HEK293 (cell line): ENCODE data around the gene ARHGAP26.

Experiments
- GLIS1 ChIP-seq: fragments of 450-650 bp; formaldehyde crosslinking; IDR thresholded peaks from 2 replicates; pipeline ENCODE4 v1.5.1; 2016; ENCODE audit warnings: missing biosample characterization, missing genetic modification characterization
- GLIS2 ChIP-seq: fragments of 450-650 bp; formaldehyde crosslinking; IDR thresholded peaks from 2 replicates; pipeline ENCODE4 v1.5.1; 2016; ENCODE audit warnings: missing biosample characterization, missing genetic modification characterization
- KLF8 ChIP-seq: fragments of 450-650 bp; formaldehyde crosslinking; IDR thresholded peaks from 2 replicates; pipeline ENCODE4 v1.5.1; 2016; ENCODE audit warnings: missing biosample characterization, missing genetic modification characterization
- MYNN ChIP-seq: fragments of 450-650 bp; formaldehyde crosslinking; IDR thresholded peaks from 2 replicates; pipeline ENCODE4 v1.5.1; 2016; ENCODE audit warnings: missing biosample characterization, missing genetic modification characterization, borderline replicate concordance
- SCRT1 ChIP-seq: fragments of 450-650 bp; formaldehyde crosslinking; IDR thresholded peaks from 2 replicates; pipeline ENCODE4 v1.5.1; 2016; ENCODE audit warnings: missing biosample characterization, missing genetic modification characterization, borderline replicate concordance
- SP3 ChIP-seq: fragments of 450-650 bp; formaldehyde crosslinking; IDR thresholded peaks from 2 replicates; pipeline ENCODE4 v1.5.1; 2016; ENCODE audit warnings: missing biosample characterization, missing genetic modification characterization
- SP7 ChIP-seq: fragments of 450-650 bp; formaldehyde crosslinking; IDR thresholded peaks from 2 replicates; pipeline ENCODE4 v1.5.1; 2016; ENCODE audit warnings: missing biosample characterization, missing genetic modification characterization
- ZBTB20 ChIP-seq: fragments of 450-650 bp; formaldehyde crosslinking; IDR thresholded peaks from 2 replicates; pipeline ENCODE4 v1.5.1; 2016; ENCODE audit warnings: missing biosample characterization, missing genetic modification characterization
- ZBTB48 ChIP-seq: fragments of 450-650 bp; formaldehyde crosslinking; IDR thresholded peaks from 2 replicates; pipeline ENCODE4 v1.5.1; 2016; ENCODE audit warnings: missing biosample characterization, missing genetic modification characterization
- ZBTB7A ChIP-seq: fragments of 450-650 bp; formaldehyde crosslinking; IDR thresholded peaks from 2 replicates; pipeline ENCODE4 v1.5.1; 2016; ENCODE audit warnings: low read depth, missing biosample characterization, missing genetic modification characterization
- ZFHX2 ChIP-seq: fragments of 450-650 bp; formaldehyde crosslinking; conservative IDR thresholded peaks from 2 replicates; pipeline ENCODE4 v1.5.1; 2016; ENCODE audit warnings: missing biosample characterization, missing genetic modification characterization
- ZIC2 ChIP-seq: fragments of 450-650 bp; formaldehyde crosslinking; IDR thresholded peaks from 2 replicates; pipeline ENCODE4 v1.5.1; 2016; ENCODE audit warnings: missing biosample characterization, missing genetic modification characterization
- ZNF112 ChIP-seq: fragments of 450-650 bp; formaldehyde crosslinking; IDR thresholded peaks from 2 replicates; pipeline ENCODE4 v1.5.0; 2017; ENCODE audit warnings: missing biosample characterization, missing genetic modification characterization
- ZNF221 ChIP-seq: fragments of 450-650 bp; formaldehyde crosslinking; IDR thresholded peaks from 2 replicates; pipeline ENCODE4 v1.5.1; 2017; ENCODE audit warnings: missing biosample characterization, missing genetic modification characterization, borderline replicate concordance
- ZNF239 ChIP-seq: fragments of 450-650 bp; formaldehyde crosslinking; IDR thresholded peaks from 2 replicates; pipeline ENCODE4 v1.5.1; 2016; ENCODE audit warnings: missing biosample characterization, missing genetic modification characterization
- ZNF335 ChIP-seq: fragments of 450-650 bp; formaldehyde crosslinking; conservative IDR thresholded peaks from 2 replicates; pipeline ENCODE4 v1.5.1; 2016; ENCODE audit warnings: missing biosample characterization, missing genetic modification characterization
- ZNF341 ChIP-seq: fragments of 450-650 bp; formaldehyde crosslinking; IDR thresholded peaks from 2 replicates; pipeline ENCODE4; 2016; ENCODE audit warnings: low read depth, missing biosample characterization, missing genetic modification characterization
- ZNF549 ChIP-seq: fragments of 450-650 bp; IDR thresholded peaks from 2 replicates; pipeline ENCODE4 v1.5.1; 2018; ENCODE audit warnings: missing biosample characterization, missing genetic modification characterization, mild to moderate bottlenecking, inconsistent platforms, moderate library complexity
- ZNF561 ChIP-seq: fragments of 450-650 bp; IDR thresholded peaks from 2 replicates; pipeline ENCODE4 v1.5.1; 2018; ENCODE audit warnings: missing biosample characterization, missing genetic modification characterization, borderline replicate concordance
- ZNF596 ChIP-seq: fragments of 450-650 bp; IDR thresholded peaks from 2 replicates; pipeline ENCODE4 v1.5.0; 2018; ENCODE audit warnings: missing biosample characterization, mild to moderate bottlenecking, missing genetic modification characterization, moderate library complexity
- ZNF600 ChIP-seq: fragments of 450-650 bp; formaldehyde crosslinking; IDR thresholded peaks from 2 replicates; pipeline ENCODE4 v1.5.1; 2016; ENCODE audit warnings: missing biosample characterization, missing genetic modification characterization
- ZNF623 ChIP-seq: fragments of 450-650 bp; formaldehyde crosslinking; IDR thresholded peaks from 2 replicates; pipeline ENCODE4 v1.5.1; 2016; ENCODE audit warnings: missing biosample characterization, missing genetic modification characterization
- ZNF629 ChIP-seq: fragments of 450-650 bp; formaldehyde crosslinking; IDR thresholded peaks from 2 replicates; pipeline ENCODE4 v1.5.1; 2017; ENCODE audit warnings: missing biosample characterization, missing genetic modification characterization
- ZNF660 ChIP-seq: fragments of 450-650 bp; IDR thresholded peaks from 2 replicates; pipeline ENCODE4 v1.5.1; 2018; ENCODE audit warnings: missing biosample characterization, mild to moderate bottlenecking, missing genetic modification characterization
- ZNF677 ChIP-seq: fragments of 450-650 bp; IDR thresholded peaks from 2 replicates; pipeline ENCODE4 v1.5.0; 2018; ENCODE audit warnings: missing biosample characterization, mild to moderate bottlenecking, missing genetic modification characterization, moderate library complexity
- ZSCAN30 ChIP-seq: fragments of 450-650 bp; IDR thresholded peaks from 2 replicates; pipeline ENCODE4 v1.5.1; 2018; ENCODE audit warnings: missing biosample characterization, mild to moderate bottlenecking, missing genetic modification characterization, moderate library complexity
- TF ChIP-seq, protein P1 (sequence below): sonication (generic); formaldehyde crosslinking; IDR thresholded peaks from 2 replicates; pipeline ENCODE4 v1.8.1; 2022; ENCODE audit warnings: mild to moderate bottlenecking, moderate library complexity, missing genetic modification reagents
- TF ChIP-seq, protein P2 (sequence below): fragments of 450-650 bp; formaldehyde crosslinking; IDR thresholded peaks from 2 replicates; pipeline ENCODE4 v1.5.1; 2017; ENCODE audit warnings: missing biosample characterization, missing genetic modification characterization
- TF ChIP-seq, protein P3 (sequence below): fragments of 450-650 bp; formaldehyde crosslinking; IDR thresholded peaks from 2 replicates; pipeline ENCODE4 v1.5.1; 2016; ENCODE audit warnings: missing biosample characterization, missing genetic modification characterization, low read depth
- TF ChIP-seq, protein P4 (sequence below): fragments of 450-650 bp; formaldehyde crosslinking; optimal IDR thresholded peaks from 2 replicates; pipeline ENCODE3; 2016; ENCODE audit warnings: missing biosample characterization, mild to moderate bottlenecking, missing genetic modification characterization
- TF ChIP-seq, protein P5 (sequence below): fragments of 450-650 bp; formaldehyde crosslinking; IDR thresholded peaks from 2 replicates; pipeline ENCODE4; 2016; ENCODE audit warnings: missing biosample characterization, missing genetic modification characterization
- TF ChIP-seq, protein P6 (sequence below): fragments of 450-650 bp; formaldehyde crosslinking; IDR thresholded peaks from 2 replicates; pipeline ENCODE4 v1.5.1; 2016; ENCODE audit warnings: missing biosample characterization, missing genetic modification characterization

The ARHGAP26 gene

DNA sequence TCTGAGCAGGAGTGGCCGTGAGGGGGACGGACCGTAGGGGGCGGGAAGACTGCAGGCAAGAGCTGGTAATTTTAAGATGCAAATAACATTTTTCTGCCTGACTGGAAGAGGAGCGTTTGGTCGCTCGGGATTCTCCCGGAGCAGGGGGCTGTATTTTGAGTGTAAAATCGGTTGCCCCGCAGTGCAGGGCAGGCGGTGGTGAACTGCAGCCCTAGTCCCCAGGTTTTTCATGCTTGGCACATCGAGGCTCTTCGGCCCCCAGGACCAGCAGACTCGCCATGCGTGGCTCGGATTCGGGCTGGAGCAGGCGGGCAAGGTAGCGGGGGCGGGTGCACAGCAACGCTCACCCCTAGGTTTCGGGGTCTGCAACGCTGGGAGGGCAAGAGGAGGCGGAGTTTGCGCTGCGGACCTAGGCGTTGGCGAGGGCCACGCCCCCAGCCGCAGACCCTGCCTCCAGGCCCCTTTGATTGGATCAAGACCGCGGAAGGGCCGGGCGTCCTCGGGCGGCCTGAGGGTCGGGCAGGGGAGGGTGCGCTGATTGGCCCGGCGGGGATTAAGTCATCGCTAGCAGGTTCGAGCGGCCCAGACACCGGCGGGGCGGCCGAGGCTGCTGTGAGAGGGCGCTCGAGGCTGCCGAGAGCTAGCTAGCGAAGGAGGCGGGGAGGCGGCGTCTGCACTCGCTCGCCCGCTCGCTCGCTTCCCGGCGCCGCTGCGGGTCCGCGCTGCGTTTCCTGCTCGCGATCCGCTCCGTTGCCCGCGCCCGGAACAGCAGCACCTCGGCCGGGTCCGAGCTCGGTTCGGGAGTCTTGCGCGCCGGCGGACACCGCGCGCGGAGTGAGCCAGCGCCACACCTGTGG lies at the start of gene ARHGAP26 (continued):
- peak; percentile 30; the same call in 1 of the 2 replicates for TF ChIP-seq GLIS1 (tag by site-specific recombination)
- TF ChIP-seq ZNF660 (tag by site-specific recombination): peak; percentile 28
- TF ChIP-seq ZBTB20 (tag by site-specific recombination): peak; percentile 93
- TF ChIP-seq SP3 (tag by site-specific recombination): peak; percentile 85
- TF ChIP-seq ZNF623: no peak
- TF ChIP-seq ZNF341 (tag by site-specific recombination): peak; percentile 67
- TF ChIP-seq, protein P1, sequence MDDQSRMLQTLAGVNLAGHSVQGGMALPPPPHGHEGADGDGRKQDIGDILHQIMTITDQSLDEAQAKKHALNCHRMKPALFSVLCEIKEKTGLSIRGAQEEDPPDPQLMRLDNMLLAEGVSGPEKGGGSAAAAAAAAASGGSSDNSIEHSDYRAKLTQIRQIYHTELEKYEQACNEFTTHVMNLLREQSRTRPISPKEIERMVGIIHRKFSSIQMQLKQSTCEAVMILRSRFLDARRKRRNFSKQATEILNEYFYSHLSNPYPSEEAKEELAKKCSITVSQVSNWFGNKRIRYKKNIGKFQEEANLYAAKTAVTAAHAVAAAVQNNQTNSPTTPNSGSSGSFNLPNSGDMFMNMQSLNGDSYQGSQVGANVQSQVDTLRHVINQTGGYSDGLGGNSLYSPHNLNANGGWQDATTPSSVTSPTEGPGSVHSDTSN: 0 out of 2 replicates have a peak, but pooled peaks have one; percentile 62
- TF ChIP-seq, protein P2, sequence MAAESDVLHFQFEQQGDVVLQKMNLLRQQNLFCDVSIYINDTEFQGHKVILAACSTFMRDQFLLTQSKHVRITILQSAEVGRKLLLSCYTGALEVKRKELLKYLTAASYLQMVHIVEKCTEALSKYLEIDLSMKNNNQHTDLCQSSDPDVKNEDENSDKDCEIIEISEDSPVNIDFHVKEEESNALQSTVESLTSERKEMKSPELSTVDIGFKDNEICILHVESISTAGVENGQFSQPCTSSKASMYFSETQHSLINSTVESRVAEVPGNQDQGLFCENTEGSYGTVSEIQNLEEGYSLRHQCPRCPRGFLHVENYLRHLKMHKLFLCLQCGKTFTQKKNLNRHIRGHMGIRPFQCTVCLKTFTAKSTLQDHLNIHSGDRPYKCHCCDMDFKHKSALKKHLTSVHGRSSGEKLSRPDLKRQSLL (tag by site-specific recombination): peak; percentile 83
- peak; percentile 80 for TF ChIP-seq GLIS2 (tag by site-specific recombination)
- TF ChIP-seq ZFHX2 (tag by site-specific recombination): peak; percentile 83
- TF ChIP-seq ZNF629 (tag by site-specific recombination): peak; percentile 67; the same call in 1 of the 2 replicates
- TF ChIP-seq ZNF239 (tag by site-specific recombination): no peak
- TF ChIP-seq MYNN: no peak
- TF ChIP-seq ZNF112 (tag by site-specific recombination): no peak
- peak; percentile 50; the same call in 1 of the 2 replicates for TF ChIP-seq ZNF600 (tag by site-specific recombination)
- peak; percentile 79 for TF ChIP-seq ZSCAN30 (tag by site-specific recombination)
- 0 out of 2 replicates have a peak, but pooled peaks have one; percentile 7 for TF ChIP-seq ZIC2 (tag by site-specific recombination)
- TF ChIP-seq, protein P3, sequence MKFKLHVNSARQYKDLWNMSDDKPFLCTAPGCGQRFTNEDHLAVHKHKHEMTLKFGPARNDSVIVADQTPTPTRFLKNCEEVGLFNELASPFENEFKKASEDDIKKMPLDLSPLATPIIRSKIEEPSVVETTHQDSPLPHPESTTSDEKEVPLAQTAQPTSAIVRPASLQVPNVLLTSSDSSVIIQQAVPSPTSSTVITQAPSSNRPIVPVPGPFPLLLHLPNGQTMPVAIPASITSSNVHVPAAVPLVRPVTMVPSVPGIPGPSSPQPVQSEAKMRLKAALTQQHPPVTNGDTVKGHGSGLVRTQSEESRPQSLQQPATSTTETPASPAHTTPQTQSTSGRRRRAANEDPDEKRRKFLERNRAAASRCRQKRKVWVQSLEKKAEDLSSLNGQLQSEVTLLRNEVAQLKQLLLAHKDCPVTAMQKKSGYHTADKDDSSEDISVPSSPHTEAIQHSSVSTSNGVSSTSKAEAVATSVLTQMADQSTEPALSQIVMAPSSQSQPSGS: 0 out of 2 replicates have a peak, but pooled peaks have one; percentile 29
- no peak for TF ChIP-seq SCRT1 (tag by site-specific recombination)
- TF ChIP-seq ZBTB7A (tag by site-specific recombination): peak; percentile 61; the same call in 1 of the 2 replicates
- TF ChIP-seq, protein P4, sequence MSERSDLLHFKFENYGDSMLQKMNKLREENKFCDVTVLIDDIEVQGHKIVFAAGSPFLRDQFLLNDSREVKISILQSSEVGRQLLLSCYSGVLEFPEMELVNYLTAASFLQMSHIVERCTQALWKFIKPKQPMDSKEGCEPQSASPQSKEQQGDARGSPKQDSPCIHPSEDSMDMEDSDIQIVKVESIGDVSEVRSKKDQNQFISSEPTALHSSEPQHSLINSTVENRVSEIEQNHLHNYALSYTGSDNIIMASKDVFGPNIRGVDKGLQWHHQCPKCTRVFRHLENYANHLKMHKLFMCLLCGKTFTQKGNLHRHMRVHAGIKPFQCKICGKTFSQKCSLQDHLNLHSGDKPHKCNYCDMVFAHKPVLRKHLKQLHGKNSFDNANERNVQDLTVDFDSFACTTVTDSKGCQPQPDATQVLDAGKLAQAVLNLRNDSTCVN (tag by site-specific recombination): peak; percentile 65
- TF ChIP-seq, protein P5, sequence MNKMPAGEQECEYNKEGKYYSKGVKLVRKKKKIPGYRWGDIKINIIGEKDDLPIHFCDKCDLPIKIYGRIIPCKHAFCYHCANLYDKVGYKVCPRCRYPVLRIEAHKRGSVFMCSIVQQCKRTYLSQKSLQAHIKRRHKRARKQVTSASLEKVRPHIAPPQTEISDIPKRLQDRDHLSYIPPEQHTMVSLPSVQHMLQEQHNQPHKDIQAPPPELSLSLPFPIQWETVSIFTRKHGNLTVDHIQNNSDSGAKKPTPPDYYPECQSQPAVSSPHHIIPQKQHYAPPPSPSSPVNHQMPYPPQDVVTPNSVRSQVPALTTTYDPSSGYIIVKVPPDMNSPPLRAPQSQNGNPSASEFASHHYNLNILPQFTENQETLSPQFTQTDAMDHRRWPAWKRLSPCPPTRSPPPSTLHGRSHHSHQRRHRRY (tag by site-specific recombination): no peak
- peak; percentile 33; the same call in 1 of the 2 replicates for TF ChIP-seq SP7
- 0 out of 2 replicates have a peak, but pooled peaks have one; percentile 36 for TF ChIP-seq ZNF677 (tag by site-specific recombination)
- no peak for TF ChIP-seq ZNF549 (tag by site-specific recombination)
- peak; percentile 28; the same call in 1 of the 2 replicates for TF ChIP-seq ZBTB48
- peak; percentile 93 for TF ChIP-seq ZNF335 (tag by site-specific recombination)
- peak; percentile 84 for TF ChIP-seq ZNF596
- TF ChIP-seq ZNF561: peak; percentile 20; the same call in 1 of the 2 replicates
- peak; percentile 75 for TF ChIP-seq KLF8 (tag by site-specific recombination)
- TF ChIP-seq, protein P6, sequence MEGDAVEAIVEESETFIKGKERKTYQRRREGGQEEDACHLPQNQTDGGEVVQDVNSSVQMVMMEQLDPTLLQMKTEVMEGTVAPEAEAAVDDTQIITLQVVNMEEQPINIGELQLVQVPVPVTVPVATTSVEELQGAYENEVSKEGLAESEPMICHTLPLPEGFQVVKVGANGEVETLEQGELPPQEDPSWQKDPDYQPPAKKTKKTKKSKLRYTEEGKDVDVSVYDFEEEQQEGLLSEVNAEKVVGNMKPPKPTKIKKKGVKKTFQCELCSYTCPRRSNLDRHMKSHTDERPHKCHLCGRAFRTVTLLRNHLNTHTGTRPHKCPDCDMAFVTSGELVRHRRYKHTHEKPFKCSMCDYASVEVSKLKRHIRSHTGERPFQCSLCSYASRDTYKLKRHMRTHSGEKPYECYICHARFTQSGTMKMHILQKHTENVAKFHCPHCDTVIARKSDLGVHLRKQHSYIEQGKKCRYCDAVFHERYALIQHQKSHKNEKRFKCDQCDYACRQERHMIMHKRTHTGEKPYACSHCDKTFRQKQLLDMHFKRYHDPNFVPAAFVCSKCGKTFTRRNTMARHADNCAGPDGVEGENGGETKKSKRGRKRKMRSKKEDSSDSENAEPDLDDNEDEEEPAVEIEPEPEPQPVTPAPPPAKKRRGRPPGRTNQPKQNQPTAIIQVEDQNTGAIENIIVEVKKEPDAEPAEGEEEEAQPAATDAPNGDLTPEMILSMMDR: peak; percentile 71
- no peak for TF ChIP-seq ZNF221 (tag by site-specific recombination)
